NCI-H82 treated with DMSO at 0.1 percent for 48 hours (cell line): Measurements from ENCODE around the gene OR6C2.
"Not testable (repeated sequence)": the region's sequence is repeated elsewhere in the genome, so short reads cannot be mapped to it uniquely, and the experiment has no call there.

Experiments used
- DNase-seq: peaks from one replicate; lab custom pipeline; 2025; ENCODE audit not compliant: unreplicated experiment; lab: John Stamatoyannopoulos, UW

The OR6C2 gene

DNA sequence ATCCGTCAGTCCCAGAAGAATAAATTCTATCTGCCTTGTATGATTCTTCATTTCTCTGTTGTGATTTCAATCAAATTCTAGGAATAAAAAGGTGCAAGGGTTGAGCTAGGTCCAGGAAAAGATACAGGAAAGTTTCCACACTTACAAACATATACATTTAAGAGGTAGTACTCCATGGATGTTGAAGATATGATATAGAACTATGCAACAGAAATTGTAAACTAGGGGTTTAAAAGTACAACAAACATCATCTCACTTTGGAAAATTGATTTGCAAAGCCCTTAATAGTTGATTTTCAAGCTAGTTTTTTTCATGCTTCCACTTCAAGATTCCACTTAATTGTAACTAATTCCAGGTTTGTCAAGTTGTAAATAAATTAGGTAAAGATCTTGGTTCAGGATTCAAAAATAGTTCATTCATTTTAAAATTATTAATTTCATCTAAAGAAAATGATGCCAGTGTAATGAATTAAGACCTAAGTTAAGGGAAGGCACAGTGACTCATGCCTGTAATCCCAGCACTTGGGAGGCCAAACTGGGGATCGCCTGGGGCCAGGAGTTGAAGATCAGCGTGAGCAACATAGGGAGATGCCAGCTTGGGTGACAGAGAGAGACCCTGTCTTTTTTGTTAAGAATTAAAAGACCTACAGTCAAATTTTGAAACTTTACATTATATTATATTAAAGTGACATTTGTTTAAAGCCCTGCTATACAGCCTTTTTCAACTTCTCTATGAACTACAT is 26.4 kb downstream of the OR6C2 start, which contains the start of gene OR6C70:
Gene OR6C70, minus strand, starts transcription at position 51 of the 742 bp plus-strand sequence. Its CDS starts 0 bp downstream, at position 51.
- no peak for DNase-seq

DNA sequence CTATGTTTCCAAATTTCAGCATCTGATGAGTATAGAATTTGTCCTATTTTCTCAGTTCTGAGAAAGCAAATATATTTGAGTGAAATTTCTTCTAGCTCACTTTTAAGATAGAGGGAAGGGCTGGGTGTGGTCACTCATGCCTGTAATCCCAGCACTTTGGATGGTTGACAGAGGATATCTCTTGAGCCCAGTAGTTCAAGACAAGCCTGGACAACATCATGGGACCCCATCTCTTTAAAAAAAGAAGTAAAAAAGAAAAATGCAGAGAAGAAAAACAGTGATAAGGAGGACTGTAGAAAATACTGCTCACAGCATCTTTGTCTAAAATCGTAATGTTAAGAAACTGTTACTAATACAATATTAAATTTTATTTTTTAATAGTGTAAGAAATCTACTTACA is 28.4 kb downstream of the OR6C2 start:
- DNase-seq, result no peak

- not testable (repeated sequence) for DNase-seq
These were observed 35.3 kb downstream of the OR6C2 start for GRCh38 chr12:55479136-55479535.

GRCh38 chr12:55484284-55484683 is 40.4 kb downstream of the OR6C2 start:
- DNase-seq, result not testable (repeated sequence)

DNA sequence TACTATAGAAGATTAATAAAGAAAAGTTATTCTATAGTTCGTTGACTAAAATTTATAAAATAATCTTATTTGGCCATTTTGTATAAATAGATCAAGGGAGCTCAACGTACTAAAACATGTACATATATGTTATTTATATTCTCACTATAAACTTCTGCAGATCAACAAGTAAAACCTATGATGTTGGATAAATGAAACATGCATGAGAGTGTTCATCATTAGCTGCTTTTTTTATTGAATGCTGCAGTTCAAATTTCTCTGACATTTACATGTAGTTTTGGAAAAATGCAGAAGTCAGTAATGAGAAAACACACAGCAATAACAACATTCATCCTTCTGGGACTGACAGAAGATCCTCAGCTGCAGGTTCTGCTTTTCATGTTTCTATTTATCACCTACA is 48.2 kb downstream of the OR6C2 start, which contains the start of gene OR6C68:
Gene OR6C68, plus strand, starts transcription at position 301 of the 400 bp plus-strand sequence. Its CDS starts 0 bp downstream, at position 301.
- DNase-seq, result no peak

DNA sequence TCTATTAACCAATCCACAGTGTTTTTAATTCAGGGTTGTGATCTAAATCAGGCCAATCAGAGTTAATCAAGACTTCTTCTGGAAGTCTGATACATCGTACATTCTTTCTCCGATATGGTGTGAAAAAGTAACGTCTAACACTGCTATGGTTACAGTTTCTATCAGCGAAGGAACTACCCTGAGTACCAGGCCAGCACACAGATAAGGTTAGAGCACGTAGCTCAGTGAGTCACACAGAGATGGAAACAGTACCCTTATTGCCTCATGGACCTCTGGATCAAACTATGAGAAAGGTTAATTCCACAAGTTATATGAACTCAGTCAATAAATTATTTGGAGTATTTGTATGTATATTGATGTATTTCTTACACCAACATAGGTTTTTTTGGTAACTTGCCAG is 51.6 kb downstream of the OR6C2 start:
- no peak for DNase-seq

- DNase-seq, result no peak
These were observed 55.4 kb downstream of the OR6C2 start for GRCh38 chr12:55499231-55499630.

GRCh38 chr12:55499810-55500252 is 56.0 kb downstream of the OR6C2 start:
- no peak for DNase-seq

- no peak for DNase-seq
These were observed 57.7 kb downstream of the OR6C2 start for GRCh38 chr12:55501601-55502000.
